HG02884 (cell line): ENCODE results near the gene FOS.

Experiments
- ATAC-seq: cut with Tn5 transposase; IDR thresholded peaks from one replicate; pipeline ENCODE4 v1.9.1; 2021; ENCODE audit warnings: mild to moderate bottlenecking, moderate library complexity; ENCODE audit not compliant: unreplicated experiment

Gene FOS

GRCh38 chr14:75312341-75312740 is 33.7 kb downstream of the FOS start:
- ATAC-seq = no peak

- no peak for ATAC-seq
Observed at GRCh38 chr14:75313294-75313693, 34.7 kb downstream of the FOS start.

- no peak for ATAC-seq
Observed at GRCh38 chr14:75315144-75315543, 36.5 kb downstream of the FOS start.

GRCh38 chr14:75317148-75317547 is 38.5 kb downstream of the FOS start:
- ATAC-seq = no peak

GRCh38 chr14:75318353-75318752 is 39.7 kb downstream of the FOS start:
- ATAC-seq = no peak

GRCh38 chr14:75319021-75319420 is 40.4 kb downstream of the FOS start:
- no peak for ATAC-seq

- no peak for ATAC-seq
Observed at GRCh38 chr14:75320196-75320595, 41.6 kb downstream of the FOS start.

- ATAC-seq = no peak
Observed at GRCh38 chr14:75322746-75323145, 44.1 kb downstream of the FOS start.

GRCh38 chr14:75323571-75323970 is 44.9 kb downstream of the FOS start:
- no peak for ATAC-seq

- no peak for ATAC-seq
Observed at GRCh38 chr14:75328558-75329155, 50.0 kb downstream of the FOS start.

GRCh38 chr14:75329369-75329768 is 50.7 kb downstream of the FOS start:
- no peak for ATAC-seq

GRCh38 chr14:75331471-75331870 is 52.8 kb downstream of the FOS start:
- no peak for ATAC-seq
